PC-9 (cell line): ENCODE measurements around the gene NEUROG2.

Source experiments
- CTCF ChIP-seq: fragments of 200-600 bp; sonication (generic); conservative IDR thresholded peaks from 2 replicates; pipeline ENCODE4 v1.6.1; 2017; ENCODE audit warnings: mixed run types, antibody characterized with exemption, mild to moderate bottlenecking, moderate library complexity
- EZH2 ChIP-seq: fragments of 200-600 bp; sonication (generic); IDR thresholded peaks from 2 replicates; pipeline ENCODE4 v1.8.0; 2017; ENCODE audit warnings: antibody characterized with exemption, low read depth

- TF ChIP-seq CTCF (no peak), EZH2 (no peak)
These were observed 4.2 kb downstream of the NEUROG2 start for GRCh38 chr4:112511803-112512118.
